M059J (cell line): Measurements from ENCODE around the gene ZMYND12. TPM values are rescaled to one million over a fixed set of nuclear protein-coding genes. Genes with fewer than 3 reads are reported as not detected.
"Not testable (repeated sequence)": the region's sequence is repeated elsewhere in the genome, so short reads cannot be mapped to it uniquely, and the experiment has no call there.

Source experiments
- DNase-seq: peaks from one replicate; pipeline ENCODE4 v3.0.0-alpha.2; 2012; ENCODE audit warnings: low read depth
- total RNA-seq: library from RNA; depleted of rRNA; stranded (reverse); fragments of >200 nt; shearing (Covaris generic); gene quantifications from 2 replicates; pipeline ENCODE4 v1.2.3, GENCODE V29; 2014; rRNA removed

The ZMYND12 gene
- 0.10 TPM in 1 of 2 replicates, not detected in the other for total RNA-seq

DNA sequence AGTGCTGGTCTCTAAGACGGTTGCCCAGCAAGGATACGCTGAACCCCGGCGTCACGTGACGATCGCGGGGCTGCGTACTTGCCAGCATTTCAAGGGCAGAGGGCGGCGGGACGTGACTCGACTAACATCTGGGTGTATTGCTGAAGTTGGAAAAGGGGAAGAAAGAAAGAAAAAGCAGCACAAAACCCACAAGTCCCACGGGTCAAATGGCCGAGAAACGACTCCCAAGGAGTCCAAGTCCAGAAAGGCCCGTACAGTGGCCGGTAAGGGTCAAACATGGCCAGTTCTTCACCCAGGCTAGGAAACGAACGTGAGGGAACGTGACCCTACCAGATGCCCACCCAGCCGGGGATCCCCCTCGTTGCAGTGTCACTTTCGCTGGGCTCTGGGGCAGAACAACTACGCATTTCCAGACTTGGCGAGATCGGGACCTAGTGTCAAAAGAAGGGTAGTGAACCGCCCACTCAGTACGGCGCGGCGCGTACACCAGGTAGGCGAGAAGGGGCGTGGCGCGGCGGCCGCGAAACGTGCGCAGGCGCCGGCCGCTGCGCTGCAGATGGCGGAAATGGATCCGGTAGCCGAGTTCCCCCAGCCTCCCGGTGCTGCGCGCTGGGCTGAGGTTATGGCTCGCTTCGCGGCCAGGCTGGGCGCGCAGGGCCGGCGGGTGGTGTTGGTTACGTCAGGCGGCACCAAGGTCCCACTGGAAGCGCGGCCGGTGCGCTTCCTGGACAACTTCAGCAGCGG is at the start of gene ZMYND12, which contains the start of gene PPCS:
ZMYND12 (minus strand) TSS at position 13 of the 744 bp plus-strand sequence. CDS start 25 bp downstream, outside the sequence.
PPCS (plus strand) TSS at position 534 of the 744 bp plus-strand sequence; CDS start at position 557, 23 bp downstream.
- DNase-seq: peak; percentile 79

GRCh38 chr1:42504535-42505128 is 48.8 kb upstream of the ZMYND12 start:
- no peak for DNase-seq

GRCh38 chr1:42502031-42502430 is 46.2 kb upstream of the ZMYND12 start:
- not testable (repeated sequence) for DNase-seq

- no peak for DNase-seq
These were observed 34.4 kb upstream of the ZMYND12 start for GRCh38 chr1:42490237-42490636.

DNA sequence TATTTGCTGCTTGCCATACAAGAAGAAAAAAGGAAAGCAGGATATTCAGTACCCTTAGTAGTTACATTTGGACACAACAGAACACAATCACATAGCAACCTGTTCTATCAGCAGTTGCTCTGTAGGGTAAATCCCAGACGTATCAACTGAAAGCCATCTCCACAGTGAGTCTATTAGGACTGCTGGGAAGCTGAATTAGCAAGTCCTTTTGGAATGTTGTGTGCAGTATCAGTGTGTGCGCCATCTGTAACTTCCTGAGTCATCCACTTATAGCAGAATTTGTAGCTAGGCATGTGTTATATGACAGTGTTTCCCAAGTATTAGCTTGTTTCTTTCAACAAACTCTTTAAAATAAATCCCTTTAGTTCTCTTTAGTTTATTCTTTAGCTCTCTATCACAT is 28.6 kb upstream of the ZMYND12 start:
- DNase-seq: peak; percentile 77

DNA sequence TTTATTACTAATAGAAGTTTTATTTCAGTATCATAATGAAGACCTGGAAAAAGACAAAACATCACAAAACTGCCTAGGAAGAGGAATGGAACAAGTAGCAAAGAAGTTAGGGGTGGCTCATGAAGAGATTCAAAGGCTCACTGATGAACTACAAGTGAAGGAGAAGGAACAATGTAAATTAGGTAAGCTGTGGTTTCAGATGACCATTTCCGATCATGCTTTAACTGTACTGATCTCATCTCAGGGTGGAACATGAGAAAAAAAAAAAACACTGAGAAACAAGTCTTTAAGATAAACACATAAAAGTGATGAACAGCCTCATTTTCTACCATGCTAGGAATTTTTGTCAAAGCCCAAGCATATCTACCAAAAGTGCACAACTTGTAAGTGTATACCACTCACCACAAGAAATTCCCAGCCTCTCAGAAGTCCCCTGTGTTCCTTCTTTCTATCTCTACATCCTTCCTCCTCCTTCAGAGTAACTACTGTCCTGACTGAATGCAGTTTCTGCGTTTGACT is 26.9 kb upstream of the ZMYND12 start:
- no peak for DNase-seq

DNA sequence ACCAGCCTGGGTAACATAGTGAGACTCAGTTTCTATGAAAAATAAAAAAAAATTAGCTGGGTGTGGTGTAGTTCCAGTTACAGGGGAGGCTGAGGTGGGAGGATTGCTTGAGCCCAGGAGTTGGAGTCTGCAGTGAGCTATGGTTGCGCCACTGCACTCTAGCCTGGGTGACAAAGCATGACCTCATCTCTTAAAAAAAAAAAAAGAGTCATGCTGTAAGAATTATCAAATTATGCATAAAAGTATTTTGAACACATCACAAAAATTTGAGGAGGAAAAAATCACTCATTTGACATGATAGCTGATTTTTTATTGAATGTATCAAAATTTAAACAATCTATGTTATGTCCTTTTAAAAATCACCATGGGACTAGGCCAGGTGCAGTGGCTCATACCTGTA is 25.1 kb upstream of the ZMYND12 start:
- no peak for DNase-seq

GRCh38 chr1:42479621-42480020 is 23.8 kb upstream of the ZMYND12 start:
- peak; percentile 54 for DNase-seq

DNA sequence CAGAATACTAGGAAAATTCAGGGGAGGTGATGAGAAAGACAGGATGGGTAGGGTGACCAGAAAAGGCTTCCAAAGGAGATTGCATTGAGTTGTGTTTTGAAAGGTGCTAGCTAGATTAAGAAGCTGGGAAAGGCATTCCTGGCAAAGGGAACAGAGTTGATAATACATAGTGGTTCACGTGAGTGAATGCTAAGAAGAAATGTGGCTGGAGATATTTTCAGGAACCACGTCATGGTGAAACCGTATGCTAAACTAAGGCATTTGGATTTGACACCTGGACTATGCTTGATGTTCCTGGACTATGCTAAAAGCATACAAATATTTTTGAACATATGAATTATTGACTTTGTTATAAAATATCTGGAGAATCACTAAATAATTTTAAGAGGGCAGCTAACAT is 22.0 kb upstream of the ZMYND12 start:
- DNase-seq: no peak

GRCh38 chr1:42477354-42477753 is 21.5 kb upstream of the ZMYND12 start:
- DNase-seq: not testable (repeated sequence)

DNA sequence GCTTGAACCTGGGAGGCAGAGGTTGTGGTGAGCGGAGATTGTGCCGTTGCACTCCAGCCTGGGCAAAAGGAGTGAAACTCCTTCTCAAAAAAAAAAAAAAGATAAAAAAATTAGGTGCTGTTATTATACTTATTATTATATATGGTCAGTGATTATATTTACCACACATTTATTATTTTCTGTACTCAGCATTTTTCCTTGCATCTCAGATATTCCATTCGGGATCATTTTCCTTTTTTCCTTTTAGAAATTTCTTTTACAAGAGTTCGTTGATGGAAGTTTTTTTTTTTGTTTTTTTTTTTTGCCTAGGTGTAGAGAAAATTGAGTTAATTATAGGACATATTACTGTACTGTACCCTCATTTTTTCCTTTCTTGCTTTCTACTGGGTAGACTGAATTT is 20.8 kb upstream of the ZMYND12 start:
- no peak for DNase-seq

- no peak for DNase-seq
These were observed 13.9 kb upstream of the ZMYND12 start for GRCh38 chr1:42469727-42470126.

DNA sequence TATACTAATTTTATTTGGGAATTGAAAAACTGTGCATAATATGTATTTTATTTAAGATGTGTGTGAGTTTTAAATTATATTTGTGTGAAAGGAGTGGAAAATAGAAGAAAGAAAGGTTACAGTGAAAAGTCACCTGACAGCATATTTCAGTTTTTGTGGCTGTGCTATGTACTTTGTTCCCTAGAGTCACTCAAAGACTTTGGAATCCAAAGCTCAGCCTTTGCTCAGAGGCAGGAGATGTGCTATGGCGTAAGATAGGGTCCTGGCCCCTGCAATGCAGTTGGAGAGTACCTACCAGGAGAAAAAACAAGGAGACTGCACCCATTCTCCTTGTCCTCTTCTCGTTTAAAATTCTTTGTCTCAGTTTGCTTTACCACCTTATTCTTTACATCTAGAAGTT is 10.2 kb upstream of the ZMYND12 start:
- no peak for DNase-seq

DNA sequence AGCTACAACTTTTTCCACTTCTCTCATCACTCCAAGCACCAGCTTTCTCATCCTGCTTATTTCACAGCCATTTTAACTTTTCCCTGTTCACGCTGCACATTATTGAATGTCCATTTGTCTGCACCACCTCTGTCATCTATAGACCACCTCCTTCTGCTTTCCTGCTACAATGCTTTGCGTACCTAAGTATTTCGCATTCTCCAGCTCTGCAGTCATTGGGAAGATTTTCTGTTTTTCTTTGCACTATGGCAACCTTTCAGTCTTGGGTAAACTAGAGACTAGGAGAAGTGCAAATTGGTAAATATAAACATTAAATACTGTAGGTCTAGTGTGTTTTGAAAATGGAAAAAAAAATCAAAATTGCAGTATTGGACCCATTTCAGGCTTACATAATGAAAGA is 8.1 kb upstream of the ZMYND12 start:
- no peak for DNase-seq

- peak; percentile 99 for DNase-seq
These were observed 7.3 kb upstream of the ZMYND12 start, which contains the start of gene CCDC30 for GRCh38 chr1:42462828-42463763. TSS of gene CCDC30 (plus strand) at chr1:42463286. CDS start at chr1:42480552, 17,266 bp downstream.

GRCh38 chr1:42461196-42461595 is 5.4 kb upstream of the ZMYND12 start:
- no peak for DNase-seq

GRCh38 chr1:42456754-42457089 is 900 bp upstream of the ZMYND12 start:
- peak; percentile 57 for DNase-seq

- DNase-seq: no peak
These were observed 1.4 kb downstream of the ZMYND12 start for GRCh38 chr1:42454403-42454802.

DNA sequence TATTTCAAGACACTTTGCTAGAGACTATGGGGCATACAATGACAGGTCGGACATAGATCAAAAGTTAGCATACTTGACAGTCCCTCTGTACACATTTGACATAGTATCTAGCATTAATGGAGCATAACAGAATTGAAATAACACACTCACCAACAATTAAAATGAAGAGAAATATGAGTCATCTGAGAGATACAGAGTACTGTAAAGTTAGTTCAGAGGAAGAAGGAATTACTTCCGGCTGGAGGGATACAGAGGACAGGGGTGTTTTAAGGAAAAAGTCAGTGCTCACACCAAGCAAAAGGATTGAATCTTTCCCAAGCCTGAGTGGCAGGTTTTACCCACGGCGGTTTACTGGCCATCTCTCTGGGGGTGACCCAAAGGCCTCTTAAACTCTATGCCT is 2.4 kb downstream of the ZMYND12 start:
- peak; percentile 58 for DNase-seq

DNA sequence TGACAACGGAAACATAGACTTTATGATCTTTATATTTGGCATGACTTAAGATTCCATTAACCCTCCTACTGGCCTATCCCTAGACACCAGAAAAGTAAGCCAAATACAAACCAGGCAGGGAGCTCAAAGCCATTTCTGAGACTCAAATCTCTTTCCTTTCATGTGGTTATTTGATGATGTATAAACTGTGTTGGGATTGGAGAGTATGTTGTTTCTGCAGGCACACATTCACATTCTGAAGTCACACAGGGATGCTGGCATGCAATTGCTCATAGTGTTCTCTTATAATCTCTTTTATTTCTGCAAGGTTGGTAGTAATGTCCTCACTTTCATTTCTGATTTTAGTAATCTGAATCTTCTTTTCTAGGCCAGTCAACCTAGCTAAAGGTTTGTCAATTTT is 5.8 kb downstream of the ZMYND12 start:
- no peak for DNase-seq

- DNase-seq: no peak
These were observed 6.6 kb downstream of the ZMYND12 start for GRCh38 chr1:42449256-42449655.

- no peak for DNase-seq
These were observed 13.2 kb downstream of the ZMYND12 start for GRCh38 chr1:42442662-42443061.
